ENCODE measurements around the gene TUBGCP2.

The TUBGCP2 gene

GRCh38 chr10:133245439-133246235, 63.0 kb downstream of the TUBGCP2 start:
- H3K4me1 Mint-ChIP-seq, result peaks cover 55% of the 10 kb centered on the region
- H3K36me3 Mint-ChIP-seq (ENCODE audit: low read depth), result no peaks in the 10 kb centered on the region
- no peak overlapping the region for H3K27ac Mint-ChIP-seq
- TF ChIP-seq CTCF (IDR thresholded peaks at IDR 0.05), result no peak
- no peak overlapping the region for H3K4me3 Mint-ChIP-seq
- DNase-seq, result no peak
- H3K27me3 Mint-ChIP-seq (ENCODE audit: low read depth, poor library complexity), result peaks cover 18% of the 10 kb centered on the region
- H3K9me3 Mint-ChIP-seq, result no peaks in the 10 kb centered on the region

GRCh38 chr10:133243593-133243992, 65.1 kb downstream of the TUBGCP2 start:
- no peak for TF ChIP-seq CTCF (IDR thresholded peaks at IDR 0.05)
- Mint-ChIP-seq H3K27ac (no peak overlapping the region), H3K27me3 (ENCODE audit: low read depth, poor library complexity) (peaks cover 20% of the 10 kb centered on the region), H3K9me3 (no peaks in the 10 kb centered on the region), H3K4me3 (no peak overlapping the region), H3K4me1 (peaks cover 43% of the 10 kb centered on the region), H3K36me3 (ENCODE audit: low read depth) (no peaks in the 10 kb centered on the region)
- no peak for DNase-seq

GRCh38 chr10:133242611-133243356, 65.9 kb downstream of the TUBGCP2 start:
- no peak for TF ChIP-seq CTCF (IDR thresholded peaks at IDR 0.05)
- Mint-ChIP-seq H3K36me3 (ENCODE audit: low read depth) (no peaks in the 10 kb centered on the region), H3K4me3 (no peak overlapping the region), H3K9me3 (no peaks in the 10 kb centered on the region), H3K27me3 (ENCODE audit: low read depth, poor library complexity) (peaks cover 28% of the 10 kb centered on the region), H3K27ac (no peak overlapping the region), H3K4me1 (peaks cover 45% of the 10 kb centered on the region)
- no peak for DNase-seq

GRCh38 chr10:133241501-133242205, 67.0 kb downstream of the TUBGCP2 start:
- no peak overlapping the region for H3K4me3 Mint-ChIP-seq
- H3K9me3 Mint-ChIP-seq, result no peaks in the 10 kb centered on the region
- no peak overlapping the region for H3K27ac Mint-ChIP-seq
- DNase-seq, result no peak
- H3K36me3 Mint-ChIP-seq (ENCODE audit: low read depth), result no peaks in the 10 kb centered on the region
- peaks cover 34% of the 10 kb centered on the region for H3K27me3 Mint-ChIP-seq (ENCODE audit: low read depth, poor library complexity)
- peaks cover 34% of the 10 kb centered on the region for H3K4me1 Mint-ChIP-seq
- TF ChIP-seq CTCF (IDR thresholded peaks at IDR 0.05), result no peak

GRCh38 chr10:133239990-133240389, 68.7 kb downstream of the TUBGCP2 start:
- Mint-ChIP-seq H3K4me1 (peaks cover 24% of the 10 kb centered on the region), H3K36me3 (ENCODE audit: low read depth) (no peaks in the 10 kb centered on the region), H3K9me3 (no peaks in the 10 kb centered on the region), H3K27me3 (ENCODE audit: low read depth, poor library complexity) (peaks cover 43% of the 10 kb centered on the region), H3K4me3 (no peak overlapping the region), H3K27ac (no peak overlapping the region)
- TF ChIP-seq CTCF (IDR thresholded peaks at IDR 0.05), result no peak
- no peak for DNase-seq
